Measurements from ENCODE around the gene BROX.
A peak's percentile ranks its signal among the peaks of the same experiment; 100 is the strongest.
"Not testable (repeated sequence)": the region's sequence is repeated elsewhere in the genome, so short reads cannot be mapped to it uniquely, and the experiment has no call there.

The BROX gene, protein sequence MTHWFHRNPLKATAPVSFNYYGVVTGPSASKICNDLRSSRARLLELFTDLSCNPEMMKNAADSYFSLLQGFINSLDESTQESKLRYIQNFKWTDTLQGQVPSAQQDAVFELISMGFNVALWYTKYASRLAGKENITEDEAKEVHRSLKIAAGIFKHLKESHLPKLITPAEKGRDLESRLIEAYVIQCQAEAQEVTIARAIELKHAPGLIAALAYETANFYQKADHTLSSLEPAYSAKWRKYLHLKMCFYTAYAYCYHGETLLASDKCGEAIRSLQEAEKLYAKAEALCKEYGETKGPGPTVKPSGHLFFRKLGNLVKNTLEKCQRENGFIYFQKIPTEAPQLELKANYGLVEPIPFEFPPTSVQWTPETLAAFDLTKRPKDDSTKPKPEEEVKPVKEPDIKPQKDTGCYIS

DNA sequence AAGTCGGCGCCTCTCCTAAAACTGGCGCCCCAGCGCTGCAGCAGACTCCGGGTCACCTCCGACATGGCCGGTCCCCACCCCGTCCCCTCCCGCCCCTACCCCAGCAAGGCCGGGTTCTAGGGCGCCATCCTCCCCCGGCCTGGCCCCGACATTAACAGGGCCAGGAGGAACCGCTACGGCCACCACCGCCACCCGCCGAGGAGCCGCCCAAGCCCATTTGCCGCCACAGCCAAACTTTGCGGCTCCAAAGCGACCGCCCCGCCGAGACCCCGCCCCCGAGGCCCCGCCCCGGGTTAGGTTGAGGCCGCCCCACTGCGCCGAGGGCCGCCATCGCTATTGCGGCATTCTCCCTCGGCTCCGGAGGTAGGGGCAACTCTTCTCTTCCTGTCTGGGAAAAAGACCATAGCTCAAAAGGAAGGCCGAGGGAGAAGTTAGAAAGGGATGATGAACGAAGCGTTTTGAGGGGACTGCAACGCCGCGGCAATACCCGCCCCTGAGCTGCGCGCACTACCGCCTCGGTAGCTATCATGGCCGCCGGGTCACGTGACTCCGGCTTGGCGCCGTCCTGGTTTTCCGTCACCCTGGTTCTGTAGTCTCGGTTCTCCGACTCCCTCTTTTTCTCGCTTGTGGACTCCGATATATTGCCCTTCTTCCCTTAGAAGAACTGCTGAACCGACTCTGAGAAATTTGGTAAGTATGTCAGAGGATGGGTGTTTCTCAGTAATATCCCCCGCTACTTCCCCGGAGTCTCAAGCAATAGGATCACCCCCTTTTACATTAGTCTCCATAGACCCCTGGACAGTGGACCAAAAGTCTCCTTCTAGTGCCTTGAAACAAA lies at the start of gene BROX, which contains the start of gene AIDA:
TSS of gene BROX (plus strand) at position 312 of the 838 bp plus-strand sequence. CDS start 3,136 bp downstream, outside the sequence.
TSS of gene AIDA (minus strand) at position 239 of the 838 bp plus-strand sequence. CDS start at position 65, 174 bp downstream.
- peak; percentile 87 to 90 for DNase-seq

GRCh38 chr1:222663431-222663934 lies 48.9 kb upstream of the BROX start:
- no peak for DNase-seq

- no peak for DNase-seq
Measured at GRCh38 chr1:222665964-222666363, 46.4 kb upstream of the BROX start.

GRCh38 chr1:222668184-222668583 lies 44.2 kb upstream of the BROX start:
- not testable (repeated sequence) for DNase-seq

GRCh38 chr1:222669107-222669506 lies 43.3 kb upstream of the BROX start:
- DNase-seq: not testable (repeated sequence)

- DNase-seq: no peak
Measured at GRCh38 chr1:222670110-222670509, 42.3 kb upstream of the BROX start.

DNA sequence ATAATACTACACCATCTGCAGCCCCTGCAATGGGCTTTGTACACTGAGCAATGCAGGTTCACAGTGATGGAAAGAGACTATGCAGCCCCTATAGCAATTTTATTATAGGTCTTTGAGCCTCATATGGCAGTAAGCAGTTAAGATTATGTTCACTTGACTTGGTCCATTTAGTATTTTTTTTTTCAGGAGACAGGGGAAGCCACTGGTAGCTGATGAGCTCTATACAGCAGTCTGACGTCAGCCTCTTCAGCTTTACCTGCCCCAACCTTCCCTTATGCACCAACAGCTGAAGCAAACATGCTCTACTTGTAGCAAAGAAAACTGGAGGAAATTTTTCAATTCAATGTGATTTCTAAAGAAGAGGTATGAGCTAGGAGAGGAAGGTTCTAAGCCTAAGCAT lies 32.3 kb upstream of the BROX start:
- no peak for DNase-seq

- DNase-seq: no peak
Measured at GRCh38 chr1:222691016-222691415, 21.3 kb upstream of the BROX start.

DNA sequence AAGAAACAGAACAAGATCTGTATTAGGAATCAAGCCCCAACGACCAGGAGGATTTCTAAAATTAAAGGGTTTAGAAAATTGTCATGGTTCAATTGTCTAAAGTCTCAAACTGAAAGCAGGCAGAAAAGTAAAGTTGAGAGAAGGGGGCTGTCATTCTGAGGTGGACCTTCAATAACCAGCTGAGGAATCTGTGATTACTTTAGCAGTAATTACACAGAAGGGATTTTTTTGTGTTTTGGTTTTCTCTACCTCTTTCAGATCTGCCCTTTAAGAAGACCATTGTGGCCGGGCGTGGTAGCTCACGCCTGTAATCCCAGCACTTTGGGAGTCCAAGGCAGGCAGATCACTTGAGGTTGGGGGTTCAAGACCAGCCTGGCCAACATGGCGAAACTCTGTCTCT lies 17.4 kb upstream of the BROX start:
- no peak for DNase-seq

- no peak for DNase-seq
Measured at GRCh38 chr1:222696741-222697140, 15.6 kb upstream of the BROX start.

DNA sequence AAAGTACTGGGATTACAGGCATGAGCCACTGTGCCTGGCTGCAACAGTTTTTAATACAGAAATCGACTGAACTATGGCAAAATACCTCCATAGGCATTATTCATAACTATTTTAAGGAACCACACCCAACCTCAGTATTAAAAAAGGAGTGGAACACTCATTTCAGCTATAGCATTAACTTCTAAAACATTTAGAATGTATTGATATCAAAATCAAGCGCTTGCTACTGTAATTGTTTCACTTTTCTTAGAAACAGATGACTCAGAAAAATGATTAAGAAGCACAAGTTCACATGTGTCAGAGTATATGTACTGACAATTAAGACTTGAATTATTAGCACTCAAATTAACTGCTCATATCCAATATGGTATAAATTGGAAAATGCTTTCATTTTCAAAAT lies 15.2 kb upstream of the BROX start:
- DNase-seq: no peak

DNA sequence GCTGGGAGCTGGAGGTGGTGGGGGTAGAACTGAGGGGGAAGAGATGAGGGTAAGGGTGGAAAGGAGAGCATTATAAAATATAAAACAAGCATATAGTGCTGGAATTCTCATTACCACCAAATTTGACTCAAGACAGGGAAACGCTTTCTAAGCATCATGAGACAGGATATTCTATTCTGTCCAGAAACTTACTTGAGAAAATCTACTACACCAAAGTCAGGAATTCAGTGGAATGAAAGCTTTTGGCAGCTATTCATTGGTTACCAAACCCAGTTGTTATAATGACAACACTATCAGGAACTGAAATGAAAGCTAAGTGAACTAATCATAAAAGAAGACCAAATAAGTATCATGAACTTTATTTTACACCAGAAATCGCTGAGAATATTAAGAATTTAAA lies 14.5 kb upstream of the BROX start:
- no peak for DNase-seq

DNA sequence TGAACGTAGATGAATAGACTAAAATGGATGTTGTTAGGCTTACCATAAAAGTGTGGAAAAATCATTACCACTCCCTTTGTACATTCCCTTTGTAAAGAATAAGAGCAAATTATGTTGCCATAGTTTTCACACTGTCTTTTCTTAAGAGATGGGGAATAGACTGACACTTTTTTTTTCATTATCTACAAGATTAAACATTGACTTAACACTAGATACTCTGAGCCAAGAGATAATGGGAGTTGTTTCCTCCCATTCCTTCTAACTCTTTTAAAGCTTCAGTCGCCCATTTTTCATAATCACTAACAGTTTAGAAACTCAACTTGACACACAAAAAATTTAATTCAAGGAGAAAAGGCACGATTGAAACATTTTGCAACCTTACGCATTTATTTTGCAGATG lies 10.2 kb upstream of the BROX start:
- no peak for DNase-seq

- no peak for DNase-seq
Measured at GRCh38 chr1:222704260-222704659, 8.1 kb upstream of the BROX start.

- DNase-seq: no peak
Measured at GRCh38 chr1:222706815-222707214, 5.5 kb upstream of the BROX start.

DNA sequence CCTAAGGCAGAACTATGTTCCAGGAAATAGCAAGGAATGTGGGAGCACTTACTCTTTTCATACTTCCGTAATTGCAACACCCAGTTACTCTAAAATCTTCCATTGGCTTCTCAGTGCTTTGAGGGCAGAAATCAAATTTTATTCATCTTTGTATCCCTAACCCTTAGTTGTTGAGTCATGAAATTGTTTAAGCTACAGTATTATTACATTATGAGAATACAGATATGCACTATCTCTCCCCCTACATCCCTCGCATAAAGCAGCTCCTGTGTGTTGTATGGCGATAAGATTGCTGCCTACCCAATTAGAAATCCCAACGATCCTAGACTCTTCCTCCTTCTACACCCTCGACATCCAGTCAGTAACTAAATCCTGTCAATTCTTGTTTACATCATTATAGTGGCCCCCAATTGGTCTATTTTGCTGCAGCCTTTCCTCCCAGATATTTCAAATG lies 2.6 kb upstream of the BROX start:
- DNase-seq: no peak

DNA sequence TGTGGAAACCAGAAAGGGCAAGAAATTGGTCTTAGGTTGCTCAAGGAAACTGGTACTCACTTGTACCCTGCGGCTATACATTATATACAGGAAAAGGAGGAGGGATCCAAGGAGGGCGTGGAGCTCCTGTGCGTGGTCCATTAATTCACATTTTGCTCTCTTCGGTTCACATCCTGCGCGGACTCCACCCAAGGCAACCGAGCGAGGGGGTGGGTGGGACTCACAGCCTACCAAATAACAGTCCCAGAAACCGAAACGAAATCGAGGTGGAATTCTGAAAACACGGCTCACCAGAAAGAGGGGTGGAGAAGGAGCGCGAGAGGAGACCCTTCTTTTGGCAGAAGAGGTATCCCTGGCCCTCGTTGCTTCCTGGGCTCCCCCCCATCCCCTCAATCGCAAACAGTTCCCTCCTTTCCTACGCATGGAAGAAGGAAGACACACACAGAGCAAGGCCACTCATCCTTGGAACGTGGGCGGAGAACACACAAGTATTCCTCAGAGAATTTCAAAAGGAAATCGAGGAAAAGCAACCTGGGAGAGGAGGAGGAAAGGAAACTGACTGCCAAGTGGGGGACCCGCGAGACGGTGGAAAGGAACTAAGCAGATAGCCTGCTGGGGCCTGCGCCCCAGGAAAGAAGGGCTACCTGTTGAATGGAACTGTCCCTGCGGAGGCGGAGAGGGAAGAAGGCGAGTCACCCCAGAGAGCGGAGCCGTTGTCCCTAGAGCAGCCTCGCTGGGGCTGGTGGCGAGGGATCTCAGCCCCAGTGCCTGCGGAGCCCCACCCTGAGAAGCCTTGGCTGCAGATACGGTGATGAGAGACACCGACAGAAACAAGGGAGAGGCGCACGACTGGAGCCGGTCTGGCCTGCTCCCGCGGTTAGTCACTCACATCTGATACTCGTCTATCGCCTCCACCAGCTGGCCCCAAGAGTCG lies 778 bp upstream of the BROX start:
- peak; percentile 45 to 77 for DNase-seq

DNA sequence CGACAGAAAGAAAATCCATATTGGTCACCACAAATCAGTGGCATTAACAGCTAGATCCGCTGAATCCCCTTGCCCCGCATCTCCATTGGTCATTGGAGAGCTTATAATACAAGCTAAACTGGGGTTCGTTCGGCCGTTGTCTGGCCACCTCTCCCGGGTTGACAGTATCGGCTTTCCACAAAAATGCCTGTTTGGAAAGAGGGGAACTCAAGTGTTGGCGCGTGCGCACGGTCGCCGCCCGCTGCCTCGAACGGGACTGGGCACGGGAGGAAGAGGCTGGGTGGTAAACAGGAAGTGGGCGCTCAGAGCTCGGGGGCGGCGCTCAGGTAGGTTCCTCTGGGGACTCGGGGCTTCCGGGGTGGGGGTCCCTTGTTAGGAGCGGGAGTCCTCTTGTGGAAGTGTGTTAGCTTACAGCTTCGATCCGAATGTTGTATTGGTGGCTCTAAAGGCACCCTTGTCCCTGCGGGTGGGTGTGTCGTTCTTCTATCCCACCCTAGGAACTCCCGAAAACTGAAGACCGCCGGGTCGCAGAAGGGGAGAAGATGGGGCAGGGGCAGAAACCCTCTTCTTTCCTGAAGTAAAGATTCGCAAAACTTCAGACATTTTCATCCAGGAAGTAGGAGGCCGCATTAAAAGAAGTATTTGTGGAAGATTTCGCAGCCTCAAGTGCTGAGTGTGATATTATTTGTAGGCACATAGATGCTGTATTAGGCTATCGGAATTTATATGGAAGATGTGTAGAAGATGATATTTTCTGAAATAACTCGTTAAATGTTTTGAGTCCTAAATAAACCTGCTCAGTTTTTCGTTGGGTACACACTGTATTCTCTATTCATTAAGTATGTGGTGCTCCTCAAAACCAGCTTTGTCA lies 962 bp downstream of the BROX start:
- DNase-seq: peak; percentile 95 to 98

GRCh38 chr1:222716393-222716792 lies 4.0 kb downstream of the BROX start:
- no peak for DNase-seq

DNA sequence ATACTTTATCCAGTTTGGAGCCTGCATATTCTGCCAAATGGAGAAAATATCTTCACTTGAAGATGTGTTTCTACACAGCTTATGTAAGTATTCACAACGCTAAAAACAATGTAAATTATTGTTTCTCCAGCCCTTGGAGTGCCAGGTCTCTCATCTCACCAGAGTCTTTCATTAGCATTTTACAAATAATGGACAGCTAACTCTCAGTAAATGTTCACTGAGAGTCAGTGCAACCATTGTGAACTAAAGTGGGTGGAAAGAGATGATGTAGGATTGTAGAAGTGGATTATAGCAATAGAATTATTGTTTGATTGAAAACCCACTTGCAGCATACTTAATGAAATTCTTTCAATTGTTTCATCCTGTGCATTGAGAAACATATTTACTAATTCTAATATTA lies 16.4 kb downstream of the BROX start:
- DNase-seq: no peak

DNA sequence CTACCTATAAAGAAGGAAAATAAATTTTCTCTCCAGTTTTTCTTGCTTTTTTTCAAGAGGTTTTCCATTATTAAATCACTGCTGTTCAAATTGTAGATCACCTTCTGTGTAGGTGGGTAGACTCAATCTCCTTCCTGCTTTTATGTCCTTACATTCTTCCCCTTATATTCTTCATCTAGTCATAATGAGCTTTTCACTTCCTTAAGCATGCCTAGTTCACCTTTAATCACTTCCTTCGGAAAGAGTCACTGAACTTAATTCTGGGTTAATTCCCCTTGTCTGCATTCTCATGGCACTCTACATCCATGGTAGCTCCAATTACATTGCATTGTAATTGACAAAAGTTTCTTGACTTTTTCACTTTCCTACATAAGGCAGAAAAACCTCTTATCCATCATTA lies 18.5 kb downstream of the BROX start:
- no peak for DNase-seq
